COLO668 (cell line): ENCODE data around the gene TGIF1.
"Not testable (repeated sequence)": the region's sequence is repeated elsewhere in the genome, so short reads cannot be mapped to it uniquely, and the experiment has no call there.

Experiments used
- DNase-seq: peaks from one replicate; lab custom pipeline; 2025; ENCODE audit not compliant: unreplicated experiment; lab: John Stamatoyannopoulos, UW

The TGIF1 gene

DNA sequence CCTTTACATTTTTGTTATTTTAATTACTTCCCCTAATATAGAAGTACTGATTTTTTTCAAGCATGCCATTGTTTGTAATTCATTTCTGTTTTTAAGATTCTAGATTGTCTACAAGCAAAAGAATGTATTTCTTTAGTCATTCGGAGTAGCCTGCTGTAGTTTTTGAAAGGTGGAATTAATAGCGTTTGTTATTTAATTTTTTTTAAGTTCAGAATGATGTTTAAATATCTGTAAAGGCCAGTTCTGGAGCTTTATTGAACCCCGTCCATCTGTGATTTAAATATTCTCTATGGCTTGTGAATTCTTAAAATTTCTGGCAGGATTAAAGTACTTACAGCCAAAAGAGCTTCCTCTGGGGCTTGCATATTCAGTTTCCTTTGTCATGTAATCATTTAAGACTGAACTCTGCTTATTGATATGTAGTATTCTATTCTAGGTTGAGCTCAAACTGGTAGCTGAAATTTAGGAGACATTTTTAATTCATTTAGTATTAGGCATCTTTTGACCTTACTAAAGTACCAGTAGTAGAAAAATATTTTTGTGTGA, 5.2 kb downstream of the TGIF1 start:
- DNase-seq = no peak

DNA sequence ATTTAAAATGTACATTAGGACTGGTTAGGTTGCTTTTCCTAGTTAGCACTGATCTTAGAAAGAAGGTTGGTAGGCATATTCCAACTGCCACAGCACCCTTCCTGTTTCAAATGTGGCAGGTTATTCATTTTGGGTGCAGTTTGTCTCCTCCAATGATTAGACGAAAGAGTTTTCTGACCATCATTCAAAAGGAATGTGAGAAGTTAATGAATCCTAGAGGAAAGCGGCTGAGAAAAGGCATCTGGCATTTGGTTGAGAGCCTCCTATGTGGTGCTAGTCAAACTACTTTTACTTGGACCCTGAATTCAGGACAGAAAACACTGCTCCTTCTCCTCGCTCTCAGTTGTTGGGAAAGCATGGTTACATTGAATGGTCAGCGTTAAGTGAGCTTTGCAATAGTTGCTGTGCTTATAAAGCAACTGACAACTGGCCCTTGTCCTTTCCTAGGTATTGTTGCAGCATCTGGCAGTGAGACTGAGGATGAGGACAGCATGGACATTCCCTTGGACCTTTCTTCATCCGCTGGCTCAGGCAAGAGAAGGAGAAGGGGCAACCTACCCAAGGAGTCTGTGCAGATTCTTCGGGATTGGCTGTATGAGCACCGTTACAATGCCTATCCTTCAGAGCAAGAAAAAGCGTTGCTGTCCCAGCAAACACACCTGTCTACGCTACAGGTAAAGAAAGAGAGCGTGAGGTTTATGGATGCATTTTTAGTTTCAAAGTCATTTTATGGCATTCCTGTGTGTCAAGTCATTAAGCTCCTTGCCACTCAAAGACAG, 6.1 kb downstream of the TGIF1 start:
- DNase-seq = no peak

DNA sequence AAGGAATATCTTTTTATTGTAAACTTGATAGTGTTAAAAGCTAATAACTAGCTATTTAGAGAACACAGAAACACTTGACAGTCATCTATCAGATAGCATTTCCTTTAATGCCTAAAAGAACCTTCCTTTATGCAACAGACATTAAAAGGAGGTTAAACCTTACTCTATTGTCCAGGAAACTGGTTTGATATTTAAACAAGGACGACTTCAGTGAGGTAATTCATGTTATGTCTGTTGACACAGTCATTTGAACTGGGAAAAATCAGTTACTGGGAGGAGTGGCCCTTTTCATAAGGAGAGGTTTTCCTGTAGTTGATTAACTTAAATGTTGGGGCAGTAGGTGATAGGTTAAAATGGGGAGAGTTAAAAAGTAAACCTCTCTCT, 6.7 kb downstream of the TGIF1 start:
- DNase-seq = peak; percentile 33

DNA sequence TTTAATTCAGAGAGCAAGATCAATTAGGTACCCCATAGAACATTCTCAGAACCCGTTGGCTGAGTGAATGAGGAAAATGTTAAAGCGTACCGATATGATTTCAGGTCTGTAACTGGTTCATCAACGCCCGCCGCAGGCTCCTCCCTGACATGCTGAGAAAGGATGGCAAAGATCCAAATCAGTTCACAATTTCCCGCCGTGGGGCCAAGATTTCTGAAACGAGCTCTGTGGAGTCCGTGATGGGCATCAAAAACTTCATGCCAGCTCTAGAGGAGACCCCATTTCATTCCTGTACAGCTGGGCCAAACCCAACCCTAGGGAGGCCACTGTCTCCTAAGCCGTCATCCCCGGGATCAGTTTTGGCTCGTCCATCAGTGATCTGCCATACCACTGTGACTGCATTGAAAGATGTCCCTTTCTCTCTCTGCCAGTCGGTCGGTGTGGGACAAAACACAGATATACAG, 7.3 kb downstream of the TGIF1 start:
- peak; percentile 60 for DNase-seq

DNA sequence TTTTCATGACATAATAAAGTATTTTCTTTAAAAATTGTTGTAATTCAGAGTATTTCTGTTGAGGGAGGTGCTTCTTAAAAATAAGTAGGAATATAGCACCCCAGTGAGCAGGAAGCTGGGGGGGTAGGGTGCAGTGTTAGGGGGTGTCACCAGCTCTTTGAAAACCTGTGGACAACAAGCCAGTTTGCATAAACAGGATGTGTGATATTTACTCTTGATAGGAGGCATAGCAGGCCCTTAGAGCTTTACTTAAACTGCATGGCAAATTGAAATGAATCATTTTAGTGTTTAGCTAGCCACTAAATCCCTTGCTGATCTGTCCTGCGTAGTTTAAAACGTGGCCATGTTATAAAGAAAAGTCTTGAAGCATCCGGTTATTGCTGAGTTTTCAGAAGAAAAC, 8.4 kb downstream of the TGIF1 start:
- no peak for DNase-seq

DNA sequence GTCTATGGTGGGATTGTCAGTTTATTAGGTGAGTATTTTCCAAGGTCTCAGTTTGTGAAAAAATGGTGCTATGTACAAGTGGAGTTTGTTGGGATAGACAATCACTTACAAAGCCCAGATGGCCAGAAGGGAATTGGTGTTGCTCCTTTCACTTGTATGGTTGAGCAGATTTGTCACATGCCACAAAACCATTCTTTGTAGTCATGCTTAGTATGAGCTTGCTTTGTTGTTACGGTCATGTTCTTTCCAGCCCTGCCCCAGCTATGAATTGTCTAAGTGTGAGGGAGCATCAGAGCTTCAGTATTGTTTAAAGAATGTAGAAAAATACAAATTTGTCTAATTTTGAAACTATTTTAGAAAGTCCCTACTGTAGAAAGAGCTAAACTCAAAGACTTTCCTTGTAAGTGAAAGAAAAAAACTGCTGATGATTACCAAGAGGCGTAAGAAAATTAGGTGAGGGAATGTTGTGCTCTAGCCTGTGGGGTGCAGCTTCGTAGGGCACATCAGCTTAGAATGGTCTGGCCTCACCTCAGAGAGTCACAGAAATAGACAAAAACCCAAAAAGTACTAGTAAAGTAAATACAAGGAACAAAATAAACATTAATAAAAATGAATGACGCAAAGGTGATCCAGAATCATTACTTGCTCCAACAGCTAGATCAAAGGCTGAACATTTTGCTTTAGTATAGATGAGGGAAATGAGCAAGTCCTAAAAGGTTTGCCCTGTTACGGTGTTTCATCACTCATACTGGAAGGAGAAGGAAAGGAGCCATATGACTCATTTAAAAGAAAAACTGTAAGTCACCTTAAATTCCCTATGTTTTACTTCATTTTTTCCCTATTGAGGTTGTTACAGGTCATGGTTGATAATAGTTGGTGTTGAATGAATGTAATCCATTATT, 9.2 kb downstream of the TGIF1 start:
- DNase-seq = no peak

DNA sequence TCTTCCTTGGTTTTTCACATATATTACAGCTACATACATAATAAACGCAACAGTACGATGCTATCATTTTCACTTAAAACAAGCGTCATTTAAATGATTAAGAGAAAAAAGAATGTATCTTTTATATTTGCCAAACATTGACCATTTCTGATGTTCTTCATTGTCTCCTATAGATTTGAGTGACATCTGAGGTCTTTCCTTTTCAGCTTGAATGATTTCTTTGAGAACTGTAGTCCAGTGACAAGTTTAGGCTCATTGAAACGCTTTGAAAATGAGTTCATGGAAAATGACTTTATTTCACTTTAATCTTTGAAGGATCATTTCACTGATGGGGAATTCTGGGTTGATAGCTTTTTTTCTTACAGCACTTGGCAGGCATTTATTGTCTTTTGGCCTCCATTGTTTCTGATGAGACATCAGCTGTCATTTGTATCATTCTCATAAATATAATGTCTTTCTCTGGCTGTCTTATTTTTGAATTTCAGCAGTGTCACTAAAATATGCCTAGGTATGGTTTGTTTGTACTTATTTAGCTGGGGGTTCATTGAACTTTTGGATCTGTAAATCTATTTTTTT, 10.9 kb downstream of the TGIF1 start:
- DNase-seq = no peak

DNA sequence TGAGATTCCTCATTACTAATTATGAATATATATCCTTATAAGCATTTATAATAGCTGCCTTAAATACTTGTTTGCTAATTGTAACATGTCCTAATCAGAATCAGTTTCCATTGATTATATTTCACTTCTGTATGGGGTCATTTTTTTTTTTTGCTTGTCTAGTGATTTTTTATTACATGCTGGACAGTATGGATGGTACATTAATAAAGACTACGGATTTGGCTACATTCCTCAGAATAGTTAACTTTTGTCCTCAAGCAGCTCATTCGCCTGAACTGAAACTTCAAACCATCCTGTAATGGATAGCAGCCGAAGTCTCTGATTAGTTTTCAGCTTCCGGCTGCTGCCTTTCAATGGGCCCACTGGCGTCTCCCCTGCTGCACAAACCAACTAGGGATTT, 11.7 kb downstream of the TGIF1 start:
- DNase-seq = no peak

DNA sequence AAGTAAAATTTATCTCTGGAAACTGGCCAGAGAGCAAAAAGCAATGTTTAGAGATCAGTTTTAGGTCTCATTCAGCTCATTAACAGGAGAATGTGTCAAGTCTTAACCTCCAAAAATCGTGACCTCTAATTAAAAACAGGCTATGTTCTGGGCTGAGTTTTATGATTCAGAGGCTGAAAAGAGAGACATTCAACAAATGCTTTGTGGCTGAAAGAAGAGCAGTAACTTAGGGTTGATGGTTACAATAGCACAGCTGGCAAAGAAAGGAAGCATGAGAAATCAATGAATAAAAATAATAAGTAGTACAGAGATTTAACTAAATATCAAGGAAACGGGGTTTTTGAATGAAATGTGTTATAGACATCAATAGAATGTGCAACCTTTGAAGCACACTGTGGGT, 13.1 kb downstream of the TGIF1 start:
- DNase-seq = no peak

DNA sequence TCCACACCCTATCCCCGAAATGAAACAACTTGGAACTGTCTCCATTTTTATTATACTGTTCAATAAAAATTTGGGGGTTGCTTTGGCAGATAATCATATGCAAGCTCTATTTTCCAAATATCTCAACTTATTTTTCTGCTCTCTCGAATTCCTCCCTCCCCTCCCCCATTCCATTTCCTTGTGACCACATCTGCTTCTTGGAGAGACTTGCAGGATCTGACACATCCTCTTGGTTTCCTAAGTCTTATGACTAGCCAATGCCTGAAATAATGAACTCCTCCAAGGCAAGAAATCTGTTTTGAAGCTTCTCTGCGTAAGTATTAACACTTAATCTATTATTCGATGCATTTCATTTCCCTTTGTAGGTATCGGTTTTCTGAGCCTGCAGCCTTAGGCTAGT, 16.1 kb downstream of the TGIF1 start:
- no peak for DNase-seq

DNA sequence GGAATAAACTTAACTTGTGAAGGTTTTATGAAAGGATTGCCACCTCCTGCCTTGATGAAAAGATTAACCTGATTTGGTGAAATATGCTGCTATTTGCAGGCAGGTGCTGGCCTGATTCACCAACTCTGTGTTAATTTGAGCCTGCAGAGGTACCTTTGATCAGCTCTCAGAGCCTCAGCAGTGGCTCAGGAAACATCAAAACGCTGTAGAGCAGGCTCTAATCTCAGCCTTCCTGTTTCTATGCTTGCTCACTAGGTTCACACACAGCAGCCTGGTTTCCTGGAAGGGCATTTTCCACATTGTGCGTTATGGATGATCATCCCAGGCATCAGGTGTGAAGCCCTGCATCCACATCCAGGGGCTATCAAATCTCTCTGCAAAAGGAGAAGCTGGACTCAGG, 16.9 kb downstream of the TGIF1 start:
- DNase-seq = no peak

DNA sequence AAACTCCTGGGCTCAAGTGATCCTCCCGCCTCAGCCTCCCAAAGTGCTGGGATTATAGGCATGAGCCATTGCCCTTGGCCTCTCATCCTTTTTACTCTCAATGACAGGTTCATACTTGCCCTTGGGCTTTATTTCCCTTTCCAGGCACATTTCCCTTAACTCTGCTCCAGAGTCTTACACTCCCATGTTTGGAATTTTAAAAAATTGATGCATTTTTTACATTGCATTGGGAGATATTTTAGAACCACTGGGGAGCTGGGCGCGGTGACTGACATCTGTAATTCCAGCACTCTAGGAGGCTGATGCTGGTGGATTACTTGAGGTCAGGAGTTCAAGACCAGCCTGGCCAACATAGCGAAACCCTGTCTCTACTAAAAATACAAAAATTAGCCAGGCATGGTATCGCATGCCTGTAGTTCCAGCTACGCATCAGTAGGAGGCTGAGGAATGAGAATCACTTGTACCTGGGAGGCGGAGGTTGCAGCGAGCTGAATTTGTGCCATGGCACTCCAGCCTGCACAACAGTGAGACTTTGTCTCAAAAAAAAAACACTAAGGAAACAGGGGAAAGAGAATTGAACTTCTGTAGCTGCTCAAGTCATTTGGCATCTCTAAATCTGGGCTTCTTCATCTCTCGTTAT, 18.2 kb downstream of the TGIF1 start:
- no peak for DNase-seq

DNA sequence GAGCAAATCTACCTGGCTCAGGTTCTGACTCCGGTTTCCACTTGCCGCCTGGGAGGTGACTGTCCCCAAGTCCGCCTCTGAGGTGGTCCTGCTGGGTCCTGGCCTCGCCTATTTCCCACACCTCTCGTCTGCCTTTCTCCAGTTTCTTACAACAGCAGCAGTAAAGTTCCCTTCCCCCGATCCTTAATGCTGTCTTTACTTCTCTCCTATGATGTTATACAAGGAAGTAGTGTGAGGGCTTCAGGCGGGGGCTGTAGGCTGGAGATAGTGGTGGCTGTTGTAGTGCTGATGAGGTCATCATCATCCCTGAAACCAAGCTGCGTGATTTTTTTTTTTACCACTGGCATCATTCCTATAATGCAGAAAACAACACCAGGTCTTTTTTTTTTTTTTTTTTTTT, 18.9 kb downstream of the TGIF1 start:
- DNase-seq = no peak

DNA sequence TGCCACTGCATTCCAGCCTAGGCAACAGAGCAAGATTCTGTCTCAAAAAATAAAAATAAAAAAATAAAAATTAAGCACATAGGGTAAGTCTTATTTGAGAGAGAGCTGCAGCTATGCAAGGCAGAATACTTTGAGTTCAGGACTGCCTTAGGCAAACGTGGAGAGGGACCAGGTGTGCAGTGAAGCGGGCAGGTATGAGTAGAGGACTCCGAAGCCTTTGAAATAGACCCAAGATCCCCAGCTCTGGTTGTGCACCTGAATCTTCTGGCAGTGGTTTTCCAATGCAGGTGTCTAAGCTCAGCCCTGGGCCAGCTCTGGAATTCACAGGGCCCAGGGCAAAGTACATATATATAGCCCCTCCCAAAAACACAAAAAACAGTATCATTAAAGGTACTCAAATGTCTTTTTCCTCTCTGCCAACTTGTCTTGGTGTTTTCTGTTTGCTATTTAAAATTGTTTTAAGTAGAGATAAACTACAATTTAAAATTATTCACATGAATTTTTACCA, 21.2 kb downstream of the TGIF1 start:
- no peak for DNase-seq

DNA sequence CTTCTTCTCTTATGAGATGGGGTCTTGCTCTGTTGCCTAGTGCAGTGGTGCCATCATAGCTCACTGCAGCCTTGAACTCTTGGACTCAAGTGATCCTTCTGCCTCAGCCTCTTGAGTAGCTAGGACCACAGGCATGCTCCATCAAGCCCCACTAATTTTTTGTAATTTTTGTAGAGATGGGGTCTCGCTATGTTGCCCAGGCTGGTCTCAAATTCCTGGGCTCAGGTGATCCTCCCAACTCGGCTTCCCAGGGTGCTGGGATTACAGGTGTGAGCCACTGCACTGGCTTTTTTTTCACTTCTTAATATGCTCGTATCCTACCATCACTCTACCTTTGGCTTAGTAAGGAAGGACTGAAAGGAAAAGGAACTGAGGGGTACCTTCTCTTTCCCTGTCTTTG, 22.1 kb downstream of the TGIF1 start:
- DNase-seq = not testable (repeated sequence)

DNA sequence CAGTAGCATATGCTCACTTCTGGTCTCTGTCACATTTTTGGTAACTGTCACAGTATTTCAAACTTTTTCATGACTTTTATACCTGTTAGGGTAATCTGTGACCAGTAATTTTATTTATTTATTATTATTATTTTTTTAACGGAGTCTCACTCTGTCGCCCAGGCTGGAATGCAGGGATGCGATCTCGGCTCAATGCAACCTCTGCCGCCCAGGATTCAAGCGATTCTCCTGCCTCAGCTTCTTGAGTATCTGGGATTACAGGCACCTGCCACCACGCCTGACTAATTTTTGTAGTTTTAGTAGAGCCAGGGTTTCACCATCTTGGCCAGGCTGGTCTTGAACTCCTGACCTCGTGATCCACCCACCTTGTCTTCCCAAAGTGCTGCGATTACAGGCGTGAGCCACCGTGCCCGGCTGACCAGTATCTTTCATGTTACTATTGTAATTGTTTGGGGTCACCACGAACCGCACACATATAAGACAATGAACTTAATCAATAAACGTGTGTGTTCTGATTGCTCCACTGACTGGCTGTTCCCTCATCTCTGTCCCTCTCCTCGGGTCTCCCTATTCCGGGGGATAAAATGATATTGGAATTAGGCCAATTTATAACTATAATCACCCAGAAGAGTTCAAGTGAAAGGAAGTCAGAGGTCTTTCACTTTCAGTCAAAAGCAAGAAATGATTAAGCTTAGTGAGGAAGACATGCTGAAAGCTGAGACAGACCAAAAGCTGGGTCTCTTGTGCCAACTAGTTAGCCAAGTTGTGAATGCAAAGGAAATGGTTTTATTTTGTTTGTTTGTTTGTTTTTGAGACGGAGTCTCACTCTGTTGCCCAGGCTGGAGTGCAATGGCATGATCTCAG, 22.9 kb downstream of the TGIF1 start:
- no peak for DNase-seq

DNA sequence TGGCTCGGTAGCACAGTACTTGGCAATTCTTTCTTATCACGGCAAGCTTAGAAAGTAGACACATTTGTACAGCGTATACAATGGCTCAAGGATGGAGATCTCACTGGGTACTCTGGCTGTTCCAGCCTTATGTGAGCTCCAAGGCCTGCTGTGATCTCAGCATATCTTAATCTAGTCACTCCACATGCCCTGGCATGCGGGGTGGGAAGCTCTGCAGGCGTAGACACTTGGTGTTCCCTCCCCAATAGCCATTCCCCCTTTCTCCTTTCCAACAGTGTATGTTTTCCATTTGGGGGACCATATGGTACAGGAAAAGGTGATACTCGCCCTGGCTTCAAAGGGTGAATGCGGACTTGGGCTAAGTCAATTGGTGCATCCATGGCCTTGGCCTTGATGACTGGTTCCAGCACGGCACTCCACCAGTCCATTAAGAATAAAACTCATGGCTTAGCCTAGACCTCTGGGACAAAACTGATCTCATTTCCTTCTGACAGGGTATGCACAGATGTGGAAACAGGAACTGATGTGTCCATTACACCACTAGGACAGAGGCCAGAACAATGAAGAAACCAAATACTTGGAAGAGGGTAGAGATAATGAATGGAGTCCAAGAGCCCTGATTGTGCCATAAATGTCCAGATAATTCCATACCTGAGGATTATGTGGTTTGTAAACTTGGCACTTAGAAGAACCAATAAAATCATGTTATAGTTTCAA, 28.4 kb downstream of the TGIF1 start:
- no peak for DNase-seq

DNA sequence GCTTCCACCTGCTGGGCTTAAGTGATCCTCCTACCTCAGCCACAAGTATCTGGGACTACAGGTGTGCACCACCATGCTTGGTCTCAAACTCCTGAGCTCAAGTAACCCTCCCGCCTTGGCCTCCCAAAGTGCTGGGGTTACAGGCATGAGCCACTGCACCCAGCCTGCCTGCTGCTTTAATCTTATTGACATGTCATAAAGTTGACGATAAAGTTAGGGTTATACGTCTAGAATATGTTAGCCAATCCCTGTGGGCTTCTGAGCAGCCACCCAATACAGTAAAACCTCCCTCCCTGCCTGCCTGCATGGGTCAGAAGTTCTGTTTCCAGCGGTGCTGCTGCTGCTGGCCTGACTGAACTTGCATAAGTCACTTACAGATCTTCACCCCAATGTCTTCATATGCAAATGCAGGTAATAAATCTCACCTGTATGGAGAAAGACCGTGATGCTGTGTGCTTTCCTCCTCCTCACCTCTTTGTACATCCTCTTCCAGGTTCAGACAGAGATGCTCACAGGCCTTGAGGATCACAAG, 30.1 kb downstream of the TGIF1 start:
- DNase-seq = no peak
